ENCODE data around the gene GBX1.

The GBX1 gene

GRCh38 chr7:151135525-151135845 lies 32.0 kb downstream of the GBX1 start:
- Mint-ChIP-seq H3K27ac (no peak overlapping the region), H3K27me3 (no peaks in the 10 kb centered on the region)

GRCh38 chr7:151134743-151135524 lies 32.6 kb downstream of the GBX1 start:
- no peak overlapping the region for H3K27ac Mint-ChIP-seq
- no peaks in the 10 kb centered on the region for H3K27me3 Mint-ChIP-seq
- H3K36me3 Mint-ChIP-seq (ENCODE audit: low read depth) = peaks cover 100% of the 10 kb centered on the region
- H3K4me1 Mint-ChIP-seq (ENCODE audit: low read depth) = no peaks in the 10 kb centered on the region
- H3K4me3 Mint-ChIP-seq = no peak overlapping the region
- H3K9me3 Mint-ChIP-seq = no peaks in the 10 kb centered on the region
- intact Hi-C loops (cut with micrococcal nuclease) = no loop called here

More at GRCh38 chr7:151135525-151135845, 32.0 kb downstream of the GBX1 start:
- intact Hi-C loops (cut with micrococcal nuclease) = no loop called here
- Mint-ChIP-seq H3K9me3 (no peaks in the 10 kb centered on the region), H3K36me3 (ENCODE audit: low read depth) (peaks cover 100% of the 10 kb centered on the region), H3K4me3 (no peak overlapping the region), H3K4me1 (ENCODE audit: low read depth) (no peaks in the 10 kb centered on the region)

- intact Hi-C loops (cut with micrococcal nuclease) = no loop called here
- peaks cover 100% of the 10 kb centered on the region for H3K36me3 Mint-ChIP-seq (ENCODE audit: low read depth)
- no peaks in the 10 kb centered on the region for H3K27me3 Mint-ChIP-seq
- no peak overlapping the region for H3K4me3 Mint-ChIP-seq
- no peak overlapping the region for H3K27ac Mint-ChIP-seq
- no peaks in the 10 kb centered on the region for H3K4me1 Mint-ChIP-seq (ENCODE audit: low read depth)
- no peaks in the 10 kb centered on the region for H3K9me3 Mint-ChIP-seq
These were observed 33.3 kb downstream of the GBX1 start for GRCh38 chr7:151133986-151134742.

DNA sequence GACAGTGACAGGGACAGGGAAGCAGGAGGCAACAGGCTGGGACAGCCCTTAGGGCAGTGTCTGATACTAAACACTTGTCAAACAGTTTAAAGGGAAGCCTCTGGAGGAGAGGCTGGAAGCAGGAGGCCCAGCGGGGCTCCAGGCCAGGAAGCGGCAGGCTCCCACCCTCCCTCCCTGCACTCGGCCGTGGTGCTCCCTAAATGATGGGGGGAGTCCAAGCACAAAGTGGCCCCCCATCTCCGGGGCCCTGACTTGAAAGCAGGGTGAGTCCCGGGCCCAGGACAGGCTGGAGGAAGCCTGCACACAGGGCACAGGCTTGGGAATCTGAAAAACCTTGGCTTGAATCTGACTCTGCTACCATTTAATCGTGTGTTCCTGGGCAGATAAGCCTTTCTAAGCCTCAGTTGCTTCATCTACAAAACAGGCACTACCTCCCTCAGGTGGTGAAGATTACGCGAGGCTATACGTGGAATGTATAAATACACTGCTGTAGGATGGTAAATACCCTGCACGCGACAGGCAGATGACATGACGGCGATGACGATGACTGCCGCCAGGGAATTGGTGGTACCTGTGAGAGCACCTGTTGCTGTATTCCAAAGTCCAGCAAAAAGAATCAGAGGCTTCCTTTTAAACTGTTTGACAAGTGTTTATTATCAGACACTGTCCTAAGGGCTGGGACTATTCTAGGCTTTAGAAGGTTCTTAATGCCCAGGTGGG lies 34.1 kb downstream of the GBX1 start:
- Mint-ChIP-seq H3K4me1 (ENCODE audit: low read depth) (no peaks in the 10 kb centered on the region), H3K4me3 (no peak overlapping the region), H3K27ac (no peak overlapping the region), H3K27me3 (no peaks in the 10 kb centered on the region), H3K36me3 (ENCODE audit: low read depth) (peaks cover 100% of the 10 kb centered on the region), H3K9me3 (no peaks in the 10 kb centered on the region)
- intact Hi-C loops (cut with micrococcal nuclease) = no loop called here

DNA sequence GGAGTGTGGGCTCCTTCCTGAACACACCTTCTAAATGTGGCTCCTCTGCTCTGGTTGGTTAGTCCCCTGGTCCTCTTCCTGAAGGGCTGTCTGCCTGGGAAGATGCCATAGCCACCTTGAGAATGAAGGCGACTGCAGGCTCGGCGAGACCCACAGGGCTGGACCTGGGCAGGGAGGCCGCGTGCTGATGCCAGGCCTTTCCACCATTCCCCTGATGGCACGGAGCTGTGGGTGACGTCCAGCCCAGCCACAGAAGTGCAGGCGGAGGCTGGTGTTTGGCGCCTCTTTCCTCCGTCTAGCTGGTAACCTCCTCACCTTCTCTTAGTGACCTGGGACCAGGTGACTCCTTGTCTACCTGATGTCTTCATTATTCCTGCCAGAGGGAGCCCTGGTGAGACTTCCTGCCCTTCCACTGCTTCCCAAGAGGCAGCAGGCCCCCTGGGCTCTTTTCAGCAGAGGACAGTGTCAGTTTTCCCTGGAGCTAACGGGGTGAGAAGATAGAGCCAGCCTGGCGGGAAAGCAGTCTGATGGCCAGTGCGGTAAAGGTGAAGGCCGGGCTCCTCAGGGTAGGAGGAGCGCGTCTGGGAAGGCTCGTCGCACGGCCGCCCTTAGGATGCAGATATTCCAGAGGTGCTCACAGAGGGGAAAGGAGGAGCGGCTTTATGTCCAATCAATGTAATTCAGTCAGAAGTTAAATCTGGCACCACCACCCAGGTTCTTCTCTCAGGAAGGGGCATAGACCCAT lies 34.9 kb downstream of the GBX1 start:
- Mint-ChIP-seq H3K27ac (no peak overlapping the region), H3K4me3 (no peak overlapping the region), H3K36me3 (ENCODE audit: low read depth) (peaks cover 100% of the 10 kb centered on the region), H3K9me3 (no peaks in the 10 kb centered on the region), H3K4me1 (ENCODE audit: low read depth) (no peaks in the 10 kb centered on the region), H3K27me3 (no peaks in the 10 kb centered on the region)
- intact Hi-C loops (cut with micrococcal nuclease) = no loop called here

DNA sequence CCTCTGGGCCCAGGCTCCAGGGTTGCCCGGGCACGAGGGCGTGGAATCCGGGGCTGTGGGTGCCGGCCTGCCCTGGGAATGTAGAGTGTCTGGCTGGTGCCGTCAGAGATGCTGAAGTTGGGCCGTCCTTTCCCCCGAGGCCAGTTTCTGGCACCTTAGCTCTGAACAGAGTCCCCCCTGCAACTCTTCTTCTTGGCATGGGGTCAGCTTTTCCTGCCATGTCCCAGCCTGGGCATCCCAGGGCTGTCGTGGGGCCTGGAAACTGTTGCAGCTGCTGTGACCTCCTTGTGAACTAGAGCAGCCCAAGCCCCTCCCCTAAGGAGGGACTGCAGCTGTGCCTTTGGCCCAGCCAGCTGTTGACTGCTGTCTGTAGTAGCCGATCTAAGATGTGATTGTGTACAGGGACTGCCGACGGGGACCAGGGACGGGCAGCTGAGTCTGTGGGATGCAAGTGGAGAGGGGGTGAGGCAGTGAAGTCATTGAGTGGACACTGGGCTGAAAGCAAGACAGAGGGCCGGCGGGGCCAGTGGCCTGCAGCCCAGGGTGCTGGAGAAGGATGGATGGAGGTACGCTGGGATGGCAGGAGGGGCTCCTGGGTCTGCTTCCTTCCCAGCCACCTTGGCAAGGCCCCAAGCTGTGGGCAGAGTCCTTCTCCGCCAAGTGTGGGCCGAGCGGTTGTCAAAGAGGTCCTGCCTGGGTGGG lies 35.8 kb downstream of the GBX1 start:
- no peaks in the 10 kb centered on the region for H3K27me3 Mint-ChIP-seq
- H3K4me1 Mint-ChIP-seq (ENCODE audit: low read depth) = no peaks in the 10 kb centered on the region
- H3K4me3 Mint-ChIP-seq = no peak overlapping the region
- H3K9me3 Mint-ChIP-seq = no peaks in the 10 kb centered on the region
- peaks cover 100% of the 10 kb centered on the region for H3K36me3 Mint-ChIP-seq (ENCODE audit: low read depth)
- H3K27ac Mint-ChIP-seq = no peak overlapping the region
- intact Hi-C loops (cut with micrococcal nuclease) = no loop called here

DNA sequence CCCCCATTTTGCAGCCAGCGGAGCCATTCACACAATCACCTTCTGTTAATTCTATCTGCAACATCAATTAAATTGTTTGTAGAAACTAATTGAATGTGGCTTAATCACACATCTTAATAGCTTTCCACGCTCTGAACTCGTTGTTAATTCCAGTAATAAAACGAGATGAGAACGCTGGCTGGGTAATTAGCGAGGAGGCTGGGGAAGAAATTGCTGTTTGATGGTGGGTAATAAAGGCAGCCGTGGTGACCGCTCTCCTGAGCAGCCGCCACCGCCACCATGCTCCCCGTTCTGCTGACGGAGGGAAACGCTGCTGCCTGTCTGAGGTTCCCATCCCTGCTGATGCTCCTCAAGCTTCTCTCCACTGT lies 36.3 kb downstream of the GBX1 start:
- Mint-ChIP-seq H3K27ac (no peak overlapping the region), H3K27me3 (no peaks in the 10 kb centered on the region), H3K4me1 (ENCODE audit: low read depth) (no peaks in the 10 kb centered on the region), H3K36me3 (ENCODE audit: low read depth) (peaks cover 100% of the 10 kb centered on the region), H3K9me3 (no peaks in the 10 kb centered on the region), H3K4me3 (no peak overlapping the region)
- intact Hi-C loops (cut with micrococcal nuclease) = no loop called here

- Mint-ChIP-seq H3K27ac (no peak overlapping the region), H3K27me3 (no peaks in the 10 kb centered on the region), H3K36me3 (ENCODE audit: low read depth) (peaks cover 100% of the 10 kb centered on the region), H3K9me3 (no peaks in the 10 kb centered on the region), H3K4me1 (ENCODE audit: low read depth) (no peaks in the 10 kb centered on the region), H3K4me3 (no peak overlapping the region)
- intact Hi-C loops (cut with micrococcal nuclease) = no loop called here
These were observed 36.7 kb downstream of the GBX1 start for GRCh38 chr7:151130741-151131157.

- intact Hi-C loops (cut with micrococcal nuclease) = no loop called here
- Mint-ChIP-seq H3K36me3 (ENCODE audit: low read depth) (peaks cover 100% of the 10 kb centered on the region), H3K4me3 (no peak overlapping the region), H3K4me1 (ENCODE audit: low read depth) (peaks cover 4% of the 10 kb centered on the region), H3K27me3 (no peaks in the 10 kb centered on the region), H3K9me3 (no peaks in the 10 kb centered on the region), H3K27ac (no peak overlapping the region)
These were observed 37.4 kb downstream of the GBX1 start for GRCh38 chr7:151129960-151130591.

- H3K4me3 Mint-ChIP-seq = no peak overlapping the region
- H3K27ac Mint-ChIP-seq = no peak overlapping the region
- peaks cover 11% of the 10 kb centered on the region for H3K4me1 Mint-ChIP-seq (ENCODE audit: low read depth)
- no peaks in the 10 kb centered on the region for H3K27me3 Mint-ChIP-seq
- intact Hi-C loops (cut with micrococcal nuclease) = no loop called here
- H3K9me3 Mint-ChIP-seq = no peaks in the 10 kb centered on the region
- peaks cover 100% of the 10 kb centered on the region for H3K36me3 Mint-ChIP-seq (ENCODE audit: low read depth)
These were observed 38.2 kb downstream of the GBX1 start for GRCh38 chr7:151129117-151129959.

DNA sequence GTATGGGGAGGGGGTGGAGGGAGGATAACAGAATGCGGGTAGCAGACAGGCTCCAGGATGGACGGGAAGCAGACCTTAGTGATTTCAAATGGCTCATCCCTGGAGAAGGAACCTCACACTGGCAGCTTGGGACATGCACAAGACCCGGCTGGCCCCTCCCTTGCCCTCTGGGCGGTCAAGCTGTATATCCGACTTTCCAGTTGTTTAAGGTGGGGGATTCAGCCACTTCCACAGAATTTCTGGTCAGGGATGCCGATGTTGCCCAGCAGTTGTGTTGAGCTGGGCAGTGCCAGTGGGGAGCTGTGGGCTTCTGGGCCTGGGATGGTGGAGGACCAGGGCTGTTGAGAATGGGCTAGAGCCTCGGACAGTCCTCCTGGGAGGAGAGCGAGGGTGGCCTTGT lies 38.8 kb downstream of the GBX1 start:
- intact Hi-C loops (cut with micrococcal nuclease) = no loop called here

GRCh38 chr7:151128144-151128543 lies 39.4 kb downstream of the GBX1 start:
- Mint-ChIP-seq H3K27ac (no peak overlapping the region), H3K36me3 (ENCODE audit: low read depth) (peaks cover 100% of the 10 kb centered on the region), H3K4me3 (no peak overlapping the region), H3K9me3 (no peaks in the 10 kb centered on the region), H3K27me3 (no peaks in the 10 kb centered on the region), H3K4me1 (ENCODE audit: low read depth) (peaks cover 21% of the 10 kb centered on the region)
- intact Hi-C loops (cut with micrococcal nuclease) = no loop called here

More for the DNA sequence above, 38.8 kb downstream of the GBX1 start:
- H3K4me1 Mint-ChIP-seq (ENCODE audit: low read depth) = peaks cover 16% of the 10 kb centered on the region
- H3K27me3 Mint-ChIP-seq = no peaks in the 10 kb centered on the region
- H3K9me3 Mint-ChIP-seq = no peaks in the 10 kb centered on the region
- no peak overlapping the region for H3K27ac Mint-ChIP-seq
- peaks cover 100% of the 10 kb centered on the region for H3K36me3 Mint-ChIP-seq (ENCODE audit: low read depth)
- no peak overlapping the region for H3K4me3 Mint-ChIP-seq

All from dendritic cell treated with granulocyte-macrophage colony-stimulating factor and Interleukin-4, amounts not matched to agents 40 ng/mL and 50 ng/mL, for 4 days (primary cell).